GM12878 (cell line): ENCODE measurements around the gene GSG1L. TPM values are rescaled to one million over a fixed set of nuclear protein-coding genes. Genes with fewer than 3 reads are reported as not detected.

Experiments
- ATAC-seq: fragments of 200-7000 bp; cut with Tn5 transposase; 3 replicates; pipeline ENCODE4 v1.9.1; 2020; ENCODE audit warnings: mild to moderate bottlenecking, moderate library complexity
- BruUV-seq: library from RNA; stranded (reverse); fragments of 400-500 nt; replicated peaks from 2 replicates; lab custom pipeline; 2021; lab: Mats Ljungman, UMichigan
- CTCF ChIA-PET: fragments of 300-600 bp; sonication (Branson Sonifier 250); formaldehyde crosslinking; extraction: SDS; loops from one replicate; lab custom pipeline; 2021; ENCODE audit warnings: inconsistent platforms; lab: Yijun Ruan, JAX
- POLR2A ChIA-PET: fragments of 350-600 bp; formaldehyde crosslinking; extraction: SDS; loops from one replicate; lab custom pipeline; 2021; ENCODE audit warnings: inconsistent platforms; lab: Charles Lee
- RAD21 ChIA-PET: fragments of 300-600 bp; sonication (Branson Sonifier 250); formaldehyde crosslinking; loops from one replicate; lab custom pipeline; 2023; ENCODE audit warnings: antibody characterized with exemption; ENCODE audit not compliant: unreplicated experiment; lab: Charles Lee
- SMC1A ChIA-PET: fragments of 300-600 bp; sonication (Branson Sonifier 250); formaldehyde crosslinking; loops from one replicate; lab custom pipeline; 2023; ENCODE audit not compliant: unreplicated experiment, uncharacterized antibody; lab: Charles Lee
- DNase-seq: peaks from one replicate; pipeline ENCODE4 v3.0.0-alpha.2; 2011; ENCODE audit warnings: low read depth, low spot score
- FAIRE-seq: peaks from 3 replicates; lab custom pipeline; 2011; peaks lifted over from hg19 to GRCh38; lab: Jason Lieb, UNC
- H2AFZ ChIP-seq: 2 replicates; pipeline ENCODE4 v1.6.0; 2011; ENCODE audit warnings: low read depth, low read length, control low read depth; ENCODE audit not compliant: control insufficient read depth
- H3K27ac ChIP-seq: 2 replicates; pipeline ENCODE4 v1.5.1; 2011; ENCODE audit warnings: control low read depth; ENCODE audit not compliant: control insufficient read depth, insufficient read depth
- H3K27me3 ChIP-seq, 2 experiments: replicated peaks in 1 of 2; 2 replicates each; pipeline versions ENCODE4 v1.6.0 to v1.6.1; 2011; ENCODE audit warnings: low read length in 1 of 2; ENCODE audit not compliant: control insufficient read depth in 2 of 2, insufficient read depth in 2 of 2
- H3K36me3 ChIP-seq, 2 experiments: 2 replicates each; pipeline ENCODE4 v1.5.1; 2011; ENCODE audit warnings: low read length in 1 of 2; ENCODE audit not compliant: control insufficient read depth in 2 of 2, insufficient read depth in 2 of 2
- H3K4me1 ChIP-seq: 2 replicates; pipeline ENCODE4 v1.6.1; 2011; ENCODE audit warnings: mild to moderate bottlenecking, low read length, moderate library complexity, mixed read lengths; ENCODE audit not compliant: control insufficient read depth, insufficient read depth
- H3K4me2 ChIP-seq: 2 replicates; pipeline ENCODE4 v1.6.0; 2011; ENCODE audit warnings: control low read depth; ENCODE audit not compliant: control insufficient read depth, insufficient read depth
- H3K4me3 ChIP-seq: fragments of 200-600 bp; sonication (generic); 2 replicates; pipeline ENCODE4 v1.5.1; 2016
- H3K79me2 ChIP-seq: 2 replicates; pipeline ENCODE4 v1.6.0; 2011; ENCODE audit warnings: low read length; ENCODE audit not compliant: control insufficient read depth, insufficient read depth
- H3K9ac ChIP-seq: 2 replicates; pipeline ENCODE4 v1.8.0; 2011; ENCODE audit warnings: low read length, control low read depth, mixed read lengths; ENCODE audit not compliant: control insufficient read depth, insufficient read depth
- H3K9me3 ChIP-seq: replicated peaks from 3 replicates; pipeline ENCODE4 v1.5.1; 2011; ENCODE audit warnings: mild to moderate bottlenecking, low read length; ENCODE audit not compliant: control insufficient read depth, insufficient read depth
- H4K20me1 ChIP-seq: 2 replicates; pipeline ENCODE4 v1.6.0; 2011; ENCODE audit not compliant: control insufficient read depth, insufficient read depth
- ASH2L ChIP-seq: fragments of 300-600, 200-600 bp; sonication (generic); IDR thresholded peaks from 2 replicates; pipeline ENCODE4 v1.6.1; 2017; ENCODE audit warnings: low read depth, mild to moderate bottlenecking, borderline replicate concordance
- CBFB ChIP-seq: IDR thresholded peaks from 2 replicates; pipeline ENCODE4 v1.6.1; 2016; ENCODE audit warnings: antibody characterized with exemption, low read depth
- EED ChIP-seq: sonication (generic); IDR thresholded peaks from 2 replicates; pipeline ENCODE4 v1.6.1; 2016; ENCODE audit warnings: antibody characterized with exemption, low read depth
- EP300 ChIP-seq, 2 experiments: fragments of 150-350 bp in 1 of 2; IDR thresholded peaks; 2 replicates each; pipeline ENCODE4 v1.6.1; 2011 to 2012; ENCODE audit warnings: low read depth in 2 of 2, low read length in 2 of 2, borderline replicate concordance in 1 of 2, improper control_type of control experiment in 1 of 2, inconsistent platforms in 1 of 2; ENCODE audit not compliant: control insufficient read depth in 1 of 2
- ESRRA ChIP-seq: IDR thresholded peaks from 2 replicates; pipeline ENCODE4 v1.6.1; 2012; ENCODE audit warnings: mild to moderate bottlenecking, low read length, improper control_type of control experiment
- IKZF2 ChIP-seq, 2 experiments: fragments of 450-650 bp; IDR thresholded peaks; 2 replicates each; pipeline ENCODE4 v1.6.1; 2017; ENCODE audit warnings: mild to moderate bottlenecking in 2 of 2, moderate library complexity in 2 of 2
- NBN ChIP-seq: fragments of 450-650 bp; IDR thresholded peaks from 2 replicates; pipeline ENCODE4 v1.6.1; 2016
- NFXL1 ChIP-seq: fragments of 450-650 bp; IDR thresholded peaks from 2 replicates; pipeline ENCODE4 v1.6.1; 2017; ENCODE audit warnings: antibody characterized with exemption, mild to moderate bottlenecking, borderline replicate concordance
- NFYB ChIP-seq: IDR thresholded peaks from 2 replicates; pipeline ENCODE4 v1.6.1; 2011; ENCODE audit warnings: low read depth, mild to moderate bottlenecking, low read length, improper control_type of control experiment, moderate library complexity; ENCODE audit not compliant: insufficient read depth
- POLR2AphosphoS5 ChIP-seq: IDR thresholded peaks from 2 replicates; pipeline ENCODE4 v1.6.1; 2011; ENCODE audit warnings: mild to moderate bottlenecking, low read length, inconsistent platforms
- SMAD1 ChIP-seq: fragments of 450-650 bp; IDR thresholded peaks from 2 replicates; pipeline ENCODE4 v1.6.1; 2018; ENCODE audit warnings: mild to moderate bottlenecking, low read depth; ENCODE audit not compliant: partially characterized antibody
- SMAD5 ChIP-seq: IDR thresholded peaks from 2 replicates; pipeline ENCODE4 v1.6.1; 2016; ENCODE audit warnings: antibody characterized with exemption, low read depth
- SP1 ChIP-seq: IDR thresholded peaks from one replicate; pipeline ENCODE4 v1.6.1; 2011; ENCODE audit warnings: low read depth, low read length
- TCF12 ChIP-seq: IDR thresholded peaks from 2 replicates; pipeline ENCODE4 v1.6.1; 2011; ENCODE audit warnings: low read depth, mild to moderate bottlenecking, low read length
- WRNIP1 ChIP-seq: IDR thresholded peaks from 2 replicates; pipeline ENCODE4 v1.6.1; 2011; ENCODE audit warnings: low read depth, low read length, improper control_type of control experiment, borderline replicate concordance
- ZNF217 ChIP-seq: fragments of 450-650 bp; IDR thresholded peaks from 2 replicates; pipeline ENCODE4 v1.6.1; 2017; ENCODE audit warnings: antibody characterized with exemption, mild to moderate bottlenecking
- WGBS: methylation state at CpG from one replicate; pipeline ENCODE4 v1.1.6; 2016; ENCODE audit warnings: low lambda C conversion rate; ENCODE audit not compliant: insufficient replicate concordance, insufficient coverage; ENCODE audit errors: missing lambda C conversion rate; 5-methylcytosine and 5-hydroxymethylcytosine counted together
- in situ Hi-C: fragments of 300-500 bp; cut with MboI; formaldehyde crosslinking; loops from 9 replicates; pipeline ENCODE4 v1.14.3; 2018; ENCODE audit warnings: mixed read lengths
- intact Hi-C: fragments of 100-400 bp; cut with micrococcal nuclease; formaldehyde crosslinking; loops from one replicate; pipeline ENCODE4 v1.14.2; 2022; ENCODE audit not compliant: unreplicated experiment
- polyA plus RNA-seq, 11 experiments: library from polyadenylated mRNA; depleted of rRNA in 4 of 11; unstranded in 6 of 11; stranded (reverse) in 5 of 11; fragments of >200 nt; fragmentation: Nextera tagmentation in 4 of 11; fragmentation: Illumina TruSeq in 1 of 11; extraction: Ambion mirVana in 4 of 11; extraction: Trizol in 1 of 11; gene quantifications; 1 replicate in 1 of 11; 2 replicates in 10 of 11; pipeline versions ENCODE4 v1.2.1 to v1.2.3, GENCODE V29; 2011 to 2016; ENCODE audit warnings: inconsistent platforms in 2 of 11, missing spikeins in 2 of 11, low read depth in 1 of 11
- total RNA-seq, 4 experiments: library from RNA; depleted of rRNA in 3 of 4; stranded (reverse); fragments of >200 nt in 3 of 4; fragmentation: Illumina TruSeq in 1 of 4; extraction: Trizol in 1 of 4; gene quantifications; 2 replicates each; pipeline versions ENCODE4 v1.2.1 to v1.2.3, GENCODE V29; 2013 to 2021
- TF ChIP-seq, protein P1 (sequence below): fragments of 450-650 bp; formaldehyde crosslinking; IDR thresholded peaks from 2 replicates; pipeline ENCODE4 v1.4.0; 2022; ENCODE audit warnings: mild to moderate bottlenecking, moderate library complexity

The GSG1L gene
- total and polyA plus RNA-seq, 10 of the 15 experiments (the other 5 are each of a cell fraction or from before 2014, with no cell fraction given) = not detected

DNA sequence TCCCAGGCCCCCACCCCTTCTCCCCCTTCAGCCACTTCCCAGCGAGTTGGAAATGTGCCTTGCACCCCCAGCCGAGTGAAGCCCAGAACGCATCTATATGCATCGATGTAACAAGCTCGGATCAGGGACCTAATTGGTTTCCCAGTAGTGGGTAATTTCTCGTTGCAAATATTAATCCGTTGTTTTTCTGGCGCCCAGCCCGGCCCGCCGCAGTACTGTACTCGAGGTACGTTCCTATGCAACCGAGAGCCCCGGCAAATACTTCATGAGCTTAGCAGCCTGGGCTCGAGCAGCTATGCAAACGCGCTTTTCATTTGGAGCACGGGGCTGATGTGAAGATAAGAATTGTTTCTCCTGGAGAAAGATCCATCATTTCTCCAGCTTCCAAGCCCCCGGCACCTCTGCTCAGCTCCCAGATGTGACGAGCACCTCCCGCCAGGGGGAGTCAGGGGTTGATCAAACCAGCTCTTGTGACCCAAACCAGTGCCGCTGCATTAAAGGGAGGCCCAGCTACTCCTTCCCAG is 283.8 kb downstream of the GSG1L start:
- intact Hi-C loops = no loop called here
- POLR2A ChIA-PET = no interaction called here

DNA sequence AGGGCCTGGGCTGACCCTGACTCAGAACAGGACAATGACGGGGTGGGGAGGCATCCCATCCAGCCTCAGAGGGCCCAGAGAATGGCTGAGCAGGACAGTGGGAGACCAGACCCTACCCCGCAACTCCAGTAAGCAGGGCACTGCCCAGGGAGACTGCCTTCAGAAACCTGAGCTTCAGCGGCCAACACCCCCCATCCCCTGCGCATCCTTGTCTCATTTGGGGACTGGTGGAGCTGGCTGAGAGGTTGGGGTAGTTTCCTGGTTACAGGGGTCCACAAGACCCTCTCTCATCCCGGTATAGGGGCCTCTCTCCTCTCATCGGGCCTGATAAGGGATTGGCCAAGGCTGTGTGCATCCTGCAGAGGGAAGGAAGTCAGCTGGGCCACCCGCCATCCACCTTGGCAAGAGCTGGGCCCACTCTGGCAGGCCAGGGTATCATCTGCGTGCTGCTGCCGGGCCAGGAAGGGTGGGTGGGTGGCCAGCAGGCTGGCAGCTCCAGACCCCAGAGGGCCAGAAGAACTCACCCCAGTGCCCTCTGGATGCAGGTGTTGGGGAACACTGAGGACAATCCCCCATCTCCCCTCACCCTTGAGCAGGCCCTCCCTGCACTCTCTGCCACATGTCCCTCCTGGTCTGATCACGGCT is 284.5 kb downstream of the GSG1L start:
- no peaks in the 10 kb centered on the region for H3K27me3 ChIP-seq
- POLR2A ChIA-PET = no interaction called here
- SMC1A ChIA-PET = interaction anchor here (0.6 kb wide), 1 partner anchor 623 kb away, joined by 3 read pairs; no protein-coding TSS in a partner anchor
- H4K20me1 ChIP-seq = no peaks in the 10 kb centered on the region
- no peaks in the 10 kb centered on the region for H3K9me3 ChIP-seq
- FAIRE-seq = no peak
- no peak overlapping the region for H3K4me3 ChIP-seq
- WGBS = 37% methylated on average over 8 of the region's 10 CpGs
- in situ Hi-C loops = no loop called here
- BruUV-seq = no TSS peak
- intact Hi-C loops = no loop called here
- H2AFZ ChIP-seq = no peak overlapping the region
- no peaks in the 10 kb centered on the region for H3K36me3 ChIP-seq
- ATAC-seq = no peak
- H3K4me1 ChIP-seq = no peaks in the 10 kb centered on the region
- H3K9ac ChIP-seq = no peak overlapping the region
- H3K4me2 ChIP-seq = no peak overlapping the region
- H3K79me2 ChIP-seq = no peaks in the 10 kb centered on the region
- no peak overlapping the region for H3K27ac ChIP-seq
- CTCF ChIA-PET = no interaction called here
- RAD21 ChIA-PET = interaction anchor here (0.8 kb wide), 1 partner anchor 88 kb away, joined by 3 read pairs; no protein-coding TSS in a partner anchor
- DNase-seq = no peak
- no peak for TF ChIP-seq CBFB
- no peak for TF ChIP-seq SP1
- no peak for TF ChIP-seq ESRRA
- TF ChIP-seq SMAD5 = no peak
- TF ChIP-seq NFXL1 = no peak
- TF ChIP-seq POLR2AphosphoS5 = no peak
- TF ChIP-seq ASH2L = no peak
- no peak for TF ChIP-seq TCF12
- TF ChIP-seq, protein P1, sequence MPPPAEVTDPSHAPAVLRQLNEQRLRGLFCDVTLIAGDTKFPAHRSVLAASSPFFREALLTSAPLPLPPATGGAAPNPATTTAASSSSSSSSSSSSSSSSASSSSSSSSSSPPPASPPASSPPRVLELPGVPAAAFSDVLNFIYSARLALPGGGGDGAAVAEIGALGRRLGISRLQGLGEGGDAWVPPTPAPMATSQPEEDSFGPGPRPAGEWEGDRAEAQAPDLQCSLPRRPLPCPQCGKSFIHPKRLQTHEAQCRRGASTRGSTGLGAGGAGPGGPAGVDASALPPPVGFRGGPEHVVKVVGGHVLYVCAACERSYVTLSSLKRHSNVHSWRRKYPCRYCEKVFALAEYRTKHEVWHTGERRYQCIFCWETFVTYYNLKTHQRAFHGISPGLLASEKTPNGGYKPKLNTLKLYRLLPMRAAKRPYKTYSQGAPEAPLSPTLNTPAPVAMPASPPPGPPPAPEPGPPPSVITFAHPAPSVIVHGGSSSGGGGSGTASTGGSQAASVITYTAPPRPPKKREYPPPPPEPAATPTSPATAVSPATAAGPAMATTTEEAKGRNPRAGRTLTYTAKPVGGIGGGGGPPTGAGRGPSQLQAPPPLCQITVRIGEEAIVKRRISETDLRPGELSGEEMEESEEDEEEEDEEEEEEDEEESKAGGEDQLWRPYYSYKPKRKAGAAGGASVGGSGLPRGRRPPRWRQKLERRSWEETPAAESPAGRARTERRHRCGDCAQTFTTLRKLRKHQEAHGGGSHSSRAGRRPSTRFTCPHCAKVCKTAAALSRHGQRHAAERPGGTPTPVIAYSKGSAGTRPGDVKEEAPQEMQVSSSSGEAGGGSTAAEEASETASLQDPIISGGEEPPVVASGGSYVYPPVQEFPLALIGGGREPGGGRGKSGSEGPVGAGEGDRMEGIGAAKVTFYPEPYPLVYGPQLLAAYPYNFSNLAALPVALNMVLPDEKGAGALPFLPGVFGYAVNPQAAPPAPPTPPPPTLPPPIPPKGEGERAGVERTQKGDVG (CRISPR knock-in tag) = no peak
- no peak for TF ChIP-seq EED
- TF ChIP-seq SMAD1 = no peak
- TF ChIP-seq NFYB = no peak
- TF ChIP-seq EP300 (IDR thresholded peaks at IDR 0.05; ENCODE audit: borderline replicate concordance in 1 of 2, control insufficient read depth in 1 of 2, low read depth in 2 of 2, low read length in 2 of 2) = no peak

More for the DNA sequence above, 283.8 kb downstream of the GSG1L start:
- TF ChIP-seq IKZF2 (IDR thresholded peaks at IDR 0.05) (no peak), NBN (no peak), ZNF217 (no peak), WRNIP1 (no peak)
- TF ChIP-seq, all 136 proteins: peak for 0
- H3K9me3 ChIP-seq = no peaks in the 10 kb centered on the region
- H3K4me1 ChIP-seq = no peaks in the 10 kb centered on the region
- DNase-seq (no peak), ATAC-seq (no peak), FAIRE-seq (no peak)
- H3K36me3 ChIP-seq = no peaks in the 10 kb centered on the region
- CTCF ChIA-PET = interaction anchor here (1.1 kb wide), 1 partner anchor 89 kb away, joined by 3 read pairs; no protein-coding TSS in a partner anchor
- H2AFZ ChIP-seq = no peak overlapping the region
- RAD21 ChIA-PET = interaction anchor here (0.8 kb wide), 1 partner anchor 88 kb away, joined by 3 read pairs; no protein-coding TSS in a partner anchor
- WGBS = 83% methylated on average over 22 of the region's 23 CpGs
- in situ Hi-C loops = no loop called here
- no TSS peak for BruUV-seq
- no peaks in the 10 kb centered on the region for H4K20me1 ChIP-seq
- H3K9ac ChIP-seq = no peak overlapping the region
- no peaks in the 10 kb centered on the region for H3K79me2 ChIP-seq
- no peak overlapping the region for H3K4me3 ChIP-seq
- no peak overlapping the region for H3K27ac ChIP-seq
- SMC1A ChIA-PET = interaction anchor here (0.6 to 1.2 kb wide), 2 partner anchors 10 to 624 kb away, joined by 3 to 4 read pairs; no protein-coding TSS in a partner anchor
- no peak overlapping the region for H3K4me2 ChIP-seq
- H3K27me3 ChIP-seq = no peaks in the 10 kb centered on the region
